ENCODE results near the gene OSER1.

OSER1 gene

DNA sequence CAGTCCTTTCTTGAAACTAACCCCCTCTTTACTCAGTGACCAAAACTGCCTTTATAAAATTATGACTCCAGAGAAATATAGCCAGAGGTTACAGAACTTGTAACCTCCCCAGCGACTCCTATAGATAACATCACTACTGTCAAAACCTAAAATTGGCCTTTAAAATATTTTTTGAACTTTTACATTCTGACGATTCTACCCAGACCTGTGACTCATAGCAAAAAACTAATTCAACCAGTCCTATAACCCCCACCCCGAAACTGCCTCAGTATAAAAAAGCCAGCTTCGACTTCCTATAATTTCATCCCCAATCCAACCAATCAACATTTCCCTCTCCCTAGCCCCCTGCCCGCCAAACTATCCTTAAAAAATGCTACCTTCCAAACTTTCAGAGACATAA is 37.5 kb downstream of the OSER1 start:
- no peak for DNase-seq

DNA sequence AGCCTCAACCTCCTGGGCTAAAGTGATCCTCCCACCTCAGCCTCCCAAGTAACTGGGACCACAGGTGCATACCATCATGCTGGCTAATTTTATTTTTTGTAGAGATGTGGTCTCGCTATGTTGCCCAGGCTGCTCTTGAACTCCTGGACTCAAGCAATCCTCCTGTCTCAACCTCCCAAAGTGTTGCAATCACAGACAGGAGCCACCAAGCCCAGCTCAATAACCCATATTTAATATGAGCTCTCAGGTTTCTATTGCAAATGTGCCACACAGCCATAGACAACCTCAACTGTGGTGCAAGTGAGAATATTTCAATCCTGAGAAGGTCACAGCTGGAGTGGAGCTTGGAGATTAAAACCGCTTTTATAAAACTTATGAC is 38.0 kb downstream of the OSER1 start:
- no peak for DNase-seq

DNA sequence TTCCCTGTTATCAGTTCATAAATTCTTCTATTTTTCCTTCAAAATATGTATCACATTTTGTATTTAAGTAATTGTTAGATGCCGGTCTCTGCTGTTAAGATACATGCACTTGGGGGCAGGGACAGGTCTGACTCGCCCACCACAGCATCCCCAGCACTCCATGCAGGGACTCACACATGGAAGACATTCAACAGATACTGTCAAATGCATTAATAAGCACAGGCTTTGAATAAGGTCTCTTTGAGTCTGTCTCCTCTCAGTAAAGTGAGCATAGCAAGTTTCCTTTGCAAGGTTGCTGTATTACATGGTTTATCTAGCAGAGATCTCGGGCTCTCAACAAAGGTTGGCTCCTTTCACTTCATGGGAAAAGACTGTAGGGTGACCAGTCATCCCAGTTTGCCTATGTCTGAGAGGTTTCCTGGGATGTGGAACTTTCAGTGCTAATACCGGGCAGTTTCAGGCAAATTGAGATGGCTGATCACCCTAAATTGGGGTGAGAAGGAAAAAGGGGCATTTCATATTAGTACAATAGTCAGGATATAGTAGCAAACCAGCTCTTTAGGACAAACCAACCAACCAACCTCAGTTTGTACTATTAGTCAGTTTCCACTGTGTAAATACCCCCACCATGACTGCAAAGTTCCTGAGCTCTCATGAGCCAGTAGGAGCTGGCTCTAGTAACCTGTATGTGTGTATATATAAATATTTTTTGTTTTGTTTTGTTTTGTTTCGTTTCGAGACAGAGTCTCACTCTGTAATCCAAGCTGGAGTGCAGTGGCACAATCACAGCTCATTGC is 38.6 kb downstream of the OSER1 start:
- DNase-seq, result no peak

DNA sequence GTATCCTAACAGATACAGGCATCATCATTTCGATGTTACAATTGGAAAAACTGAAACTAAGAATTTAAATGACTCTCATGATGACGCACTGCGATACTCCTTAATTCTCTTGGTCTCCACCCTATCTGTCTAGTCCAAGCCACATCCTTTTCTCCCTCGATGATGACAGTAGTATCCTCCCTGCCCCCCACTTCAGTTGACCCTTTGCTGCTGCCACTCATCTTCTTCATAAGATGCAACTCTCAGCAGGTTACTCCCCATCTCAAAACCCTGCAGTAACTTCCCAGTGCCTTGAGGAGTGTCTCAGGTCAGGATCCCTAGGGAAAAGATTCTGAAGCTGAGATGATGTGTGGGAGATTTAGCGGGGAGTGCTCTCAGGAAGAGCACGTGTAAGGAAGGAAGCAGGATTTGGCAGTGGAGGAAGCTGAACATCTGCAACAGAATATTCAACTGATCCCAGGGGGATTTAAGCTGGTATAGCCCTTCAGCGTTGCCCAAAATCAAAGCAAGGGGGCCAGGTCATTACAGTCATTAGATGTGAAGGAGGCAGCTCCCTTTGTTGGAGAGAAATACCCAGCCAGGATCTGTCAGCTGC is 39.7 kb downstream of the OSER1 start:
- DNase-seq, result no peak

DNA sequence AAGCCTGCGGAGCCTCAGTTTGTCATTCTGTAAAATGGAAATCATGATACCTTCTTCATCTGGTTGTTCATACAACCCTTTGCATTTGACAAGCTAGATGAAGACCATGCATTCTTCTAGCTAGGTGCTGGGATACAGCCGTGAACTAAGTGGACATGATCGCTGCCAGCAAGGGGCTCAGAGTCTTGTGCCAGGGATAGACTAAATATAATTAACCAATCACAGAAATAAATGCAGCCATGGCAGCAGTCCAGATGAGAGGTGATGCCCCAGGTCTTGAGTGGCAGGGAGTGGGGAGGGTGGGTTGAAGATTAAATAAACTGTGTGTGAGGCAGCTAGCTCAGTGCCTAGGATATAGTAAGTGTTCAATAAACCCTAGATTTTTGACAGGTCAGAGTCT is 42.8 kb downstream of the OSER1 start:
- DNase-seq, result no peak

DNA sequence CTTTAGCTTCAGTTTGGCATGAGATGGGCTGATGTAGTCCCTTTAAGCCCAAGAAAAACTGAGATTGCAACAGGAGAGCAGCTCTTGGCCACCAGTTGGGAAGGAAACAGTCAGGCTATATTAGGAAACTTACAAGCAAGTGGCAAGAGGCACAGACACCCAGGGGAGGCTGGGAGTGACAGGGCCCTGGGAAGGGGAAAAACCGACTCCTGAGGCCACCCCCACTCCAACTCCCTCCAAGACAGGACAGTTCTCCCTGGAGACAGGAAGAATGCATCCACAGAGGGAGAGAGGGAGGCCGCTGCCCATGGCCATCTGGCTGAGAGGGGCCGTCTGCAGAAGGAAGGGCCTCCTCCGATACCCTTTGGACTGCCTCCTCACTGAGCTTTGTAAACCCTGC is 44.1 kb downstream of the OSER1 start:
- no peak for DNase-seq

DNA sequence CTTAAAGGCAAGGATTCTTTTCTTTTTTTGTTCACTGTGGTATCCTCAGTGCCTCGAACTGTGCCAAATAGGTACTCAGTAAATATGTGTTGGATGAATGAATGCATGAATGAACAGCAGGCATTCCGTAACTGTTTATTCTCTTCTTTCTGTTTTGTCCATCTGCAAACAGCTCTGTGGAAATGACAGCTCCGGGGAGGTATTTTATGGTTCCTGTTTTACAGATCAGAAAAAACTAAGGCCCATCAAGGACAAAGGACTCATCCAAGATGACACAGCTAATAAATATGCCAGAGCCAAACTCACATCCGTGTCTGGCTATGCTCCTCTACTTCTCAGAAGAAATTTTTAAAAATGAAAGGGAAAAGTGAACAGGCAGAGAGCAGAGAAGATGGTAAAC is 44.6 kb downstream of the OSER1 start:
- no peak for DNase-seq

DNA sequence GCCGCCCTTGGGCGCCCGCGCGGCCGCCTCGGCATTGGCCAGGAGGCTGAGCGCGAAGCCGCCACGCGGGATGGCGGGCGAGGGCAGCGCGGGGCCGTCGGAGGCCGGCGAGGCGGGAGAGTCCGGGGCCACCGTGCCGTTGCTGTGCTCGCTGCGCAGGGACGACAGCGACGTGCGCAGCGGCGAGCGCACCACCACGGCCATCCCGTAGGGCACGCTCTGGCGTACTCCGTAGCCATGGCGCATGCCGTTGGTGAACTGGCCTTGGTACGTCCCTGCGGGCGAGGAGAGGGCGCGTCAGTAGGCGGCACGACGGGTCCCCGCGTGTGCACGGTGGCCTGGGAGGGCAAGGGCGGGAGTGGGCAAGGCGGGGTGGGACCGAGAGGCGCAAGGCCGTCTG is 50.4 kb downstream of the OSER1 start:
- no peak for DNase-seq

DNA sequence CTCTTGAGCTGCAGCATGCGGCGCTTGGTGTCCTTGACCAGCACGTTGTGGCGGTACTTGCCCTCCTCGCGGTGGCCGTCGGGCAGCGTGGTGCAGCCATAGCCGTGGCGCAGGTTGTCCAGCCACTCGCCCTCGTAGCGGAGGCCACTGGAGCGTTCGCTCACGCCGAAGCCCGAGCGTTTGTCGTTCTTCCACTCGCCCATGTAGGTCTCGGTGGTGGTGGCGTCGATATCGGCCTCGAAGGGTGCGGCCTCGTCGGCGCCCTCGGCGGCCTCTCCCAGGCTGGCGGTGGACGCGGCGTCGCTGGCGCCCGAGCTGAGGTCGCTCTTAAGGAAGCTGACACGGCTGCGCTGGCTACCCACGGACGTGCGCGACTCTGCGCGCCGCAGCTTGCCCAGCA is 50.9 kb downstream of the OSER1 start:
- DNase-seq, result no peak

DNA sequence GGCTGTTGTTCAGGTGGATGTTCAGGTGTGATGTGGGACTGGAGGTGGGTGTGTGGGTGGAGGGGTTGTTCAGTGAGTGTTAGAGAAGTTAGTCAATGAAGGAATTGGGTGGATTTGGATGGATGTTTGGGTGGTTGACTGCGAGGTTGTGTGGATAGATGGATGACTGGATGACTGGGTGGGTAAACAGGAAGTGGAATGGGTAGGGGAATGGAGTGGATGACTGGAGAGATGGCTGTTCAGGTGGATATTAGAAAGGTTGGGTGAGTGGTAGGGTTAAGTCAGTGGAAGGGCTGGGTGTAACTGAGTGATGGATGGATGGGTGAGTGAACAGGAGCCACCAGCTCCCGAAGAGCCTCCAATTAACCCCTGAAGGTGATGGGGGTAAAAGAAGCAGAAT is 51.4 kb downstream of the OSER1 start:
- no peak for DNase-seq

DNA sequence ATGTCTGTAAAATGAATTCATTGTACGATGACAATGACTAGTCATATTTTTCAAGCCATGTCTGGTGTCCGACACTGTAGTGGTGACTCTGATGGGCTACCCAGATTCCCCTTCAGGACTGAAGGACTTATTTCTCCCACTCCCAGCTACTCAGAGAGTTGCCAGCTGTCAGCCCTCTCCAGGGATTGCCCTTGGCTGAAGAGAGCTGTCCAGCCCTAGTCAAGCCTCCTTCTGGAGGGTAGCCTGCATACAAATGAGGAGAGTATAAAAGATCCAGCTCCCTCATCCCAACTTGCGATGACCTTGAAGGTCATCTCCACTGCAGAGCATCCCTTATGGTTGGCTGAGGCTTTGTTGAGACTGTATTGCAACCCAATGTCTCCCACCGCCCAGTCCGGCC is 53.5 kb downstream of the OSER1 start:
- no peak for DNase-seq

DNA sequence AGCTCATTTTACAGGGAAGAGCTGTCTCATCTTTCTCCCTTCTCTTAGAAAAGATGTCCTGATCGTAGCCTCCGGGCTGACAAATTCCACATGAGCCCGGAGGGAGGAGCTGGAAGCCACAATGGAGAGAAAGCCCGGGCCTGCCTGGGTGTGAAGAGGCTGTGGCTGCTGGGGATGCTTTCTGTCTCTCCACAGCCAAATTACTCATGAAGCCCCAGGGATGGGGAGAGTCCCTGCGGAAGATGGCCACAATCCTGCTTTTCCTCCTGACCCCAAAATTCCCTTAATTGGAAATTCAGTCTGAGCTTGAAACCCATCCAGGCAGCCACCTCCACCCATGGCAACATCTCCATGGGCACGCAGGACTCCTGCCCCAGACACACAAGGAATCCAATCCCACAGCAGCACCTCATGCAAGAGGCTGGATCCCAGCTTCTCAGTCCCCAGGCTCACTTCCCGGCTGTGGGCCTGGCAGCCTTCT is 56.0 kb downstream of the OSER1 start:
- no peak for DNase-seq

DNA sequence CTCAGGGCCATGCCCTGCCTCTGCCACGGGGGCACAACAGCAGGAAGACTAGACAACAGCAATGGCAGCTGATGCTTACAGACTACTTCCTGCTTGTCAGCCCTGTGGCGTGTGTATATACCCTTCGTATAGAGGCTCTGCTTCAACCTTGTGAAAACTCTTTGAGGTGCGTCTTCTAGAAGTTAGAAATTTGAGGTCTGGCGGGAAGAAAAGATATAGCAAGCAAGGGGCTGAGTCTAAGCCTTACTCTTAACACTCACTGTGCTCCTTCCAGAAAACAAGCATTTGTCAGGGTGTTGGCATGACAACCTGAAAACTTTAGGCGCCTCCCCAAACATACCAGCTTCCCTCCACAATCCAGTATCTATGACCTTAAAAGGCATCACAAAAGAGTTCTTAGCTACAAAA is 56.9 kb downstream of the OSER1 start:
- DNase-seq, result no peak

DNA sequence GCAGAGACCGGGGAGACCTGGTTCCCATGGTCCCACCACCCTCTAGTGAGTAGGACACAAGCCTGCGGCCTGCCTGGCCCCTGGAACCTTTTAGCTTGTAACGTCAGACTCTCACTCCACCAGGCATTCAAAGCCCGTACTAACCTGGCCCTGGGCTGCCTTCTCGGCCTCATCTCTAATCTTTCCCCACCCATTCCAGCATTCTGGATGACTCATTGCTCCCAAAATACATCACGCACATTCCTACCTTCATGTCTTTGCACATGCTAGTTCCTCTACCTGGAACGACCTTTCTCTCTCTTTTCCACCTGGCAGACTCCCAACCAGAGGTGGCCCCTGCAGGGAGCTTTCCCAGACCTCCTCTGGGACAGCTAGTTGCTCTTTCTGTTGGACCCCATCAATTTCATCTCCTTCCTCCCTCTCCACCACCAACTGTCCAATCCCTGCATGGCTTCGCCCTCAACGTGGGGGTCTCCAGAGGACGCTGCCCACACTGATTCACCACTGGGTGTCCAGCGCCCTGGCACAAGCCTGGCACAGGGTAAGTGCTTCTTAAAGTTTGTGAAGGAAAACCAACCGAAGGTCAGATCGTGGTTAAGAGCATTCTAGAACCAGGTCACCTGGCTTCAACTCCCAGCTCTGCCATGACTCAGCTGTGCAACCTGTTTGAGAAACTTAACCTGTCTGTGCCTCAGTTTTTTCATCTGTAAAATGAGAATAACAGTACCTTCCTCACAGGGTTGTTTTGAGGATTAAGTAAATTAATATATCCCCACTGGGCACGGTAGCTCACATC is 58.8 kb downstream of the OSER1 start:
- DNase-seq, result no peak

DNA sequence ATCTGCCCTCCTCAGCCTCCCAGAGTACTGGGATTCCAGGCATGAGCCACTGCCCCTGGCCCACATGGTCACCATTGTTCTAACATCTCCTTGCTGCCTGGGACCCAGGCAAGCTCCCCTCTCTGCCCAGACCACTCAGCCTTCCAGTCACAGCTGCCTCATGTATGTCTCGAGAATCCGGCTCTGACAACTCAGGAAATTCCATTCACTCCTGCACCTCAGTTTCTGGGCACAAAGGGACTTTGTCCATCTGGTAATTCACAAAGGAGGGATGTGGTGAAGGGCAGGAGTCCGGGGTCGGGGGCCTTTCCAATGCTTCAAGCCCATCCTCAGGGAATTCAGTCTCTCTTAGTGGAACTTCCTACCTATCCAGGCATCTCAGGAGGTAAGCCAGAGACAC is 64.3 kb downstream of the OSER1 start:
- DNase-seq, result no peak

All from SHP77 treated with DMSO at 0.1 percent for 48 hours (cell line).